GM21515 (cell line): ENCODE results near the gene PLA2G5.
"Not testable (repeated sequence)": the region's sequence is repeated elsewhere in the genome, so short reads cannot be mapped to it uniquely, and the experiment has no call there.

Source experiments
- ATAC-seq: cut with Tn5 transposase; IDR thresholded peaks from one replicate; pipeline ENCODE4 v1.9.1; 2021; ENCODE audit not compliant: unreplicated experiment

Gene PLA2G5

GRCh38 chr1:20069874-20070273, at the start of gene PLA2G5:
Gene PLA2G5 (plus strand): TSS chr1:20070194. CDS start chr1:20084831, 14,637 bp downstream.
- no peak for ATAC-seq

GRCh38 chr1:20028125-20028524, 41.9 kb upstream of the PLA2G5 start:
- ATAC-seq, result no peak

- ATAC-seq, result no peak
Measured at GRCh38 chr1:20028726-20029125, 41.3 kb upstream of the PLA2G5 start.

- ATAC-seq, result no peak
Measured at GRCh38 chr1:20029178-20029912, 40.6 kb upstream of the PLA2G5 start.

GRCh38 chr1:20030436-20031151, 39.4 kb upstream of the PLA2G5 start:
- not testable (repeated sequence) for ATAC-seq

- no peak for ATAC-seq
Measured at GRCh38 chr1:20031161-20031560, 38.8 kb upstream of the PLA2G5 start.

- no peak for ATAC-seq
Measured at GRCh38 chr1:20031836-20032235, 38.2 kb upstream of the PLA2G5 start.

GRCh38 chr1:20032425-20032824, 37.6 kb upstream of the PLA2G5 start:
- no peak for ATAC-seq

GRCh38 chr1:20033420-20033819, 36.6 kb upstream of the PLA2G5 start:
- ATAC-seq, result no peak

GRCh38 chr1:20035114-20035513, 34.9 kb upstream of the PLA2G5 start:
- no peak for ATAC-seq

GRCh38 chr1:20037877-20038276, 32.1 kb upstream of the PLA2G5 start:
- no peak for ATAC-seq

GRCh38 chr1:20047096-20047495, 22.9 kb upstream of the PLA2G5 start:
- no peak for ATAC-seq

- ATAC-seq, result no peak
Measured at GRCh38 chr1:20048563-20048962, 21.4 kb upstream of the PLA2G5 start.

- ATAC-seq, result not testable (repeated sequence)
Measured at GRCh38 chr1:20049056-20049798, 20.8 kb upstream of the PLA2G5 start.

- no peak for ATAC-seq
Measured at GRCh38 chr1:20051218-20051829, 18.7 kb upstream of the PLA2G5 start.

GRCh38 chr1:20052386-20052785, 17.6 kb upstream of the PLA2G5 start:
- no peak for ATAC-seq

GRCh38 chr1:20057886-20058420, 12.0 kb upstream of the PLA2G5 start:
- ATAC-seq, result no peak

GRCh38 chr1:20058531-20058930, 11.5 kb upstream of the PLA2G5 start:
- ATAC-seq, result no peak

- no peak for ATAC-seq
Measured at GRCh38 chr1:20059847-20060246, 10.1 kb upstream of the PLA2G5 start.

- not testable (repeated sequence) for ATAC-seq
Measured at GRCh38 chr1:20060791-20061190, 9.2 kb upstream of the PLA2G5 start.

GRCh38 chr1:20061866-20062265, 8.1 kb upstream of the PLA2G5 start:
- no peak for ATAC-seq
